Measurements from ENCODE around the gene PAFAH2.

The PAFAH2 gene

GRCh38 chr1:26029864-26030481, 32.1 kb upstream of the PAFAH2 start:
- no peak for DNase-seq

GRCh38 chr1:26029054-26029863, 31.4 kb upstream of the PAFAH2 start:
- DNase-seq: no peak

GRCh38 chr1:26028490-26028980, 30.7 kb upstream of the PAFAH2 start:
- no peak for DNase-seq

- no peak for DNase-seq
Measured at GRCh38 chr1:26027716-26028489, 30.0 kb upstream of the PAFAH2 start.

- DNase-seq: no peak
Measured at GRCh38 chr1:26025517-26025916, 27.7 kb upstream of the PAFAH2 start.

- DNase-seq: no peak
Measured at GRCh38 chr1:26025060-26025459, 27.2 kb upstream of the PAFAH2 start.

GRCh38 chr1:26023826-26024225, 26.0 kb upstream of the PAFAH2 start:
- no peak for DNase-seq

GRCh38 chr1:26023009-26023408, 25.1 kb upstream of the PAFAH2 start:
- DNase-seq: no peak

- no peak for DNase-seq
Measured at GRCh38 chr1:26022404-26022779, 24.5 kb upstream of the PAFAH2 start.

GRCh38 chr1:26021647-26022403, 24.0 kb upstream of the PAFAH2 start, which contains the start of gene EXTL1:
Gene EXTL1, plus strand, starts transcription at chr1:26021775. Its CDS starts 872 bp downstream, at chr1:26022647.
- no peak for DNase-seq

- DNase-seq: no peak
Measured at GRCh38 chr1:26020941-26021646, 23.2 kb upstream of the PAFAH2 start.

GRCh38 chr1:26020330-26020768, 22.5 kb upstream of the PAFAH2 start:
- DNase-seq: no peak

- DNase-seq: no peak
Measured at GRCh38 chr1:26019641-26020315, 21.9 kb upstream of the PAFAH2 start.

GRCh38 chr1:26017606-26018005, 19.7 kb upstream of the PAFAH2 start:
- DNase-seq: no peak

- no peak for DNase-seq
Measured at GRCh38 chr1:26016953-26017545, 19.2 kb upstream of the PAFAH2 start.

GRCh38 chr1:26016258-26016952, 18.5 kb upstream of the PAFAH2 start:
- DNase-seq: no peak

GRCh38 chr1:26015358-26015757, 17.5 kb upstream of the PAFAH2 start:
- no peak for DNase-seq

- DNase-seq: no peak
Measured at GRCh38 chr1:26014179-26014578, 16.3 kb upstream of the PAFAH2 start.

GRCh38 chr1:26012864-26013263, 15.0 kb upstream of the PAFAH2 start:
- no peak for DNase-seq

GRCh38 chr1:26010825-26011224, 13.0 kb upstream of the PAFAH2 start:
- no peak for DNase-seq

All from activated CD4-positive, alpha-beta T cell treated with anti-CD3 and anti-CD28 coated beads, Interleukin-2, amount 50 U/mL, for 1 hour (primary cell).